Parathyroid adenoma (tissue), 2 donors: ENCODE measurements around the gene HPCAL4.

ENCODE experiments used
- H2AFZ ChIP-seq: fragments of 300-600 bp; sonication (generic); one replicate; pipeline ENCODE4 v1.7.0; 2017; ENCODE audit warnings: antibody characterized with exemption, mild to moderate bottlenecking
- H3K27ac ChIP-seq: fragments of 300-600 bp; sonication (generic); one replicate; pipeline ENCODE4 v1.7.0; 2017
- H3K27me3 ChIP-seq: fragments of 300-600 bp; sonication (generic); one replicate; pipeline ENCODE4 v1.7.0; 2017; ENCODE audit warnings: low read length; ENCODE audit not compliant: control insufficient read depth, insufficient read depth
- H3K36me3 ChIP-seq: fragments of 300-600 bp; sonication (generic); one replicate; pipeline ENCODE4 v1.7.0; 2017; ENCODE audit warnings: low read length; ENCODE audit not compliant: control insufficient read depth, insufficient read depth
- H3K4me1 ChIP-seq: fragments of 300-600 bp; sonication (generic); one replicate; pipeline ENCODE4 v1.7.0; 2017; ENCODE audit warnings: control low read depth
- H3K4me2 ChIP-seq: fragments of 300-600 bp; sonication (generic); one replicate; pipeline ENCODE4 v1.7.0; 2017; ENCODE audit warnings: low read length
- H3K4me3 ChIP-seq: fragments of 300-600 bp; sonication (generic); one replicate; pipeline ENCODE4 v1.7.0; 2017; ENCODE audit warnings: low read depth, low read length
- H3K79me2 ChIP-seq: fragments of 300-600 bp; sonication (generic); one replicate; pipeline ENCODE4 v1.7.0; 2017; ENCODE audit warnings: control low read depth
- H3K9ac ChIP-seq: fragments of 300-600 bp; sonication (generic); one replicate; pipeline ENCODE4 v1.7.0; 2017; ENCODE audit warnings: mild to moderate bottlenecking
- H3K9me3 ChIP-seq: fragments of 300-600 bp; sonication (generic); one replicate; pipeline ENCODE4 v1.7.0; 2017; ENCODE audit warnings: low read length; ENCODE audit not compliant: control insufficient read depth
- TF ChIP-seq, protein P1 (sequence below): fragments of 300-600 bp; sonication (generic); IDR thresholded peaks from one replicate; pipeline ENCODE4 v1.7.0; 2017; ENCODE audit warnings: antibody characterized with exemption, mild to moderate bottlenecking
- donor health status: primary hyperparathyroidism.

Gene HPCAL4

DNA sequence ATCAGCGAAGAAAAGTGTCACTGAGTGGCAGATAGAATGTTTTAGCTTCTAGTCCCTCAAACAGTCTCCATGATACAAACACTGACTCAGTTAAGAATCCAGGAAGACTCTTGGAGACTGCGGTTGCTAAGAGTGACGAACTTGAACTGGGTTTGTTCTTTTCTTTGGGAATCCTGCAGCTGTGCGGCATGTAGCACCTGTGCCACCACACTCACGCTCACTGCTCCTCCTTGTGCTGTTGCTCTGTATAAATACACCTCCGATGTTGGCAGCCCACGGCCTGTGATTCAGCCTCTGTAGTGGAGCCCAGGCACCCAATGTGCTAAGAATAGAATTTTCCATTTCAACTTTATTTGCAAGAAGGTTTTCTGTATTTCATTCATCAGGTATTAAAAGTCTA, 41.9 kb upstream of the HPCAL4 start:
- no peak overlapping the region for H3K27ac ChIP-seq
- no peaks in the 10 kb centered on the region for H3K9me3 ChIP-seq
- H3K9ac ChIP-seq: no peak overlapping the region
- TF ChIP-seq, protein P1, sequence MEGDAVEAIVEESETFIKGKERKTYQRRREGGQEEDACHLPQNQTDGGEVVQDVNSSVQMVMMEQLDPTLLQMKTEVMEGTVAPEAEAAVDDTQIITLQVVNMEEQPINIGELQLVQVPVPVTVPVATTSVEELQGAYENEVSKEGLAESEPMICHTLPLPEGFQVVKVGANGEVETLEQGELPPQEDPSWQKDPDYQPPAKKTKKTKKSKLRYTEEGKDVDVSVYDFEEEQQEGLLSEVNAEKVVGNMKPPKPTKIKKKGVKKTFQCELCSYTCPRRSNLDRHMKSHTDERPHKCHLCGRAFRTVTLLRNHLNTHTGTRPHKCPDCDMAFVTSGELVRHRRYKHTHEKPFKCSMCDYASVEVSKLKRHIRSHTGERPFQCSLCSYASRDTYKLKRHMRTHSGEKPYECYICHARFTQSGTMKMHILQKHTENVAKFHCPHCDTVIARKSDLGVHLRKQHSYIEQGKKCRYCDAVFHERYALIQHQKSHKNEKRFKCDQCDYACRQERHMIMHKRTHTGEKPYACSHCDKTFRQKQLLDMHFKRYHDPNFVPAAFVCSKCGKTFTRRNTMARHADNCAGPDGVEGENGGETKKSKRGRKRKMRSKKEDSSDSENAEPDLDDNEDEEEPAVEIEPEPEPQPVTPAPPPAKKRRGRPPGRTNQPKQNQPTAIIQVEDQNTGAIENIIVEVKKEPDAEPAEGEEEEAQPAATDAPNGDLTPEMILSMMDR: no peak
- no peak overlapping the region for H3K4me2 ChIP-seq
- H3K36me3 ChIP-seq: no peaks in the 10 kb centered on the region
- no peaks in the 10 kb centered on the region for H3K4me1 ChIP-seq
- H3K4me3 ChIP-seq: no peak overlapping the region
- no peaks in the 10 kb centered on the region for H3K27me3 ChIP-seq
- no peak overlapping the region for H2AFZ ChIP-seq
- no peaks in the 10 kb centered on the region for H3K79me2 ChIP-seq

DNA sequence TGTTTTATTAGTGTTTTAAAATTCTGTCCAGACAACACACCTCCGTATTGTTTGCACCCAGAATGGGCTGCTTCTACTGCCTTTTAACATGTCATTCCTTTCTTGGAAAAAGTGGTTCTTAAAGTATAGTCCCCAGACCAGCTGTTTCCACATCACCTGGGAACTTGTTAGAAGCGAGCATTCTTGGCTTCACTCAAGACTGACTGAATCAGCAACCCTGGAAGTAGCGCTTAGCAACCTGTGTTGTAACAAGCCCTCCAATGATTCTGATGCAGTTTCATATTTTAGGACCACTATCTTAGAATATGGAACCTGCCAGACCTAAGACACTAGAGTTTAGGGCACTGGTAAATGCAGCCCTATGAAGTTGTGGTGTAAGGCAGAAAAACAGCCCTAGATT, 41.5 kb upstream of the HPCAL4 start:
- no peaks in the 10 kb centered on the region for H3K27me3 ChIP-seq
- TF ChIP-seq, protein P1: no peak
- no peak overlapping the region for H2AFZ ChIP-seq
- H3K4me2 ChIP-seq: no peak overlapping the region
- no peak overlapping the region for H3K4me3 ChIP-seq
- no peaks in the 10 kb centered on the region for H3K9me3 ChIP-seq
- H3K27ac ChIP-seq: no peak overlapping the region
- H3K4me1 ChIP-seq: no peaks in the 10 kb centered on the region
- H3K79me2 ChIP-seq: no peaks in the 10 kb centered on the region
- H3K9ac ChIP-seq: no peak overlapping the region
- H3K36me3 ChIP-seq: no peaks in the 10 kb centered on the region

DNA sequence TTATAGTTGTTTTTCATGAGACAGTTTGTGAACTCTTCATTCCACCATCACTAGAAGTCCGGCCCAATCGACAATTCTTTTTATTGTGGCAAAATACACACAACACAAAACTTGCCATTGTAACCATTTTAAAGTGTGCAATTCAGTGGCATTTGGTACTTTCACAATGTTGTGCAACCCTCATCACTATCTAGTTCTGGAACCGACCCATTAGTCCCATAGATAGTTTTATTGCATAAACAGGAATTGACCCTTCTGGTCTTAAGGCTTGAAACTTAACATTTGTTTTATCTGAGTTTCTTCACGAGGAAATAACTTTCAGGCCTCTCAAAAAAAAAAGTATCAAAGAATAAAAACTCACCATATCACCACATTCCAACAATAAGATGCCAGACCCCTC, 38.6 kb upstream of the HPCAL4 start:
- Histone ChIP-seq H3K4me2 (no peak overlapping the region), H3K4me1 (no peaks in the 10 kb centered on the region), H3K9me3 (no peaks in the 10 kb centered on the region), H3K9ac (no peak overlapping the region), H3K79me2 (no peaks in the 10 kb centered on the region), H3K27ac (no peak overlapping the region), H3K36me3 (no peaks in the 10 kb centered on the region), H3K27me3 (no peaks in the 10 kb centered on the region), H3K4me3 (no peak overlapping the region), H2AFZ (no peak overlapping the region)
- TF ChIP-seq, protein P1: no peak

DNA sequence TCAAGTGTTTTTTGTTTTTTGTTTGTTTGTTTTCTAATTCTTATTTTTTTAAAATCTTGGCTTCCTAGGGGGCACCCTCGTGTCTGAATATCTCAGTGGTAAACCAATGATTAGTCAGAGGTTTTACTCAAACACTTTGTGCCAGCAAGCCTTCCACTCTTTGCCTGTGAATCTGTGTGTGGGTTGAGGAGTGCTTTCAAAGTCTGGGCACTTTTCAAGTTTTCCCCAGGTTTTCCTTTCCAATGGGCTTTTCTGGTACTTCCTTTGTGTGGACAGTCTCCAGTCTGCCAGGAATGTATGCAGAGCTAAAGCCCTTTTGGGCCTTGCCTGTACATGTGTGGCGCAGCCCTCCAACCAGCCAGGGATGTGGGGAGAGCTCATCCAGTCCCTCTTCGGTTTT, 37.8 kb upstream of the HPCAL4 start:
- Histone ChIP-seq H2AFZ (no peak overlapping the region), H3K4me1 (no peaks in the 10 kb centered on the region), H3K27ac (no peak overlapping the region), H3K4me3 (no peak overlapping the region), H3K4me2 (no peak overlapping the region), H3K27me3 (no peaks in the 10 kb centered on the region), H3K79me2 (no peaks in the 10 kb centered on the region), H3K36me3 (no peaks in the 10 kb centered on the region), H3K9ac (no peak overlapping the region), H3K9me3 (no peaks in the 10 kb centered on the region)
- TF ChIP-seq, protein P1: no peak

DNA sequence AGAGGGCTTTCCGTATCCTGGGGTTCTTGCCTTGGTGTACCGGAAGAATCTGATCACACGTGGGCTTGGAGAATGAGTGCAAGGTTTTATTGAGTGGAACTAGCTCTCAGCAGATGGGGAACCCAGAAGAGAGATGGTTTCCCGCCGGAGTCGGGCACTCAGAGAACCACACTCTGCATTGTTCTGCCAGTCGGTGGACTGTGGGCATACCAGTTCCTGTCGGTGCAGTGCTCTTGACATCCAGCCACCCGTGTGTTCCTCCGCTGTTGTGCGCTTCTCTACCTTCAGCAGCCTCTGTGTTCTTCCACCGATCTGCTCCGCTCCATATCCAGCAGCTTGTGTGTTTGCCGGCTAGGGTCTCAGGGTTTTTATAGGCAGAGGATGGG, 36.7 kb upstream of the HPCAL4 start:
- TF ChIP-seq, protein P1: no peak
- Histone ChIP-seq H3K27me3 (no peaks in the 10 kb centered on the region), H3K27ac (no peak overlapping the region), H3K9me3 (no peaks in the 10 kb centered on the region), H3K9ac (no peak overlapping the region), H3K36me3 (no peaks in the 10 kb centered on the region), H2AFZ (no peak overlapping the region), H3K4me3 (no peak overlapping the region), H3K4me1 (no peaks in the 10 kb centered on the region), H3K4me2 (no peak overlapping the region), H3K79me2 (no peaks in the 10 kb centered on the region)
